RWPE2 (cell line): Measurements from ENCODE around the gene FAM9C.

ENCODE experiments used
- ATAC-seq: fragments of 200-7000 bp; cut with Tn5 transposase; 3 replicates; pipeline ENCODE4 v1.9.1; 2021; ENCODE audit warnings: low read depth
- DNase-seq: peaks from one replicate; pipeline ENCODE4 v3.0.0-alpha.2; 2020; ENCODE audit warnings: low spot score
- H3K27ac ChIP-seq: fragments of 450-650 bp; 2 replicates; pipeline ENCODE4 v1.5.1; 2017; ENCODE audit warnings: mild to moderate bottlenecking; ENCODE audit not compliant: poor library complexity, severe bottlenecking
- H3K27me3 ChIP-seq: fragments of 250-450 bp; sonication (Bioruptor Pico); 2 replicates; pipeline ENCODE4 v1.5.1; 2021; ENCODE audit warnings: mild to moderate bottlenecking, moderate library complexity; ENCODE audit not compliant: insufficient read depth, poor library complexity, severe bottlenecking
- H3K36me3 ChIP-seq: fragments of 250-450 bp; sonication (Bioruptor Pico); 2 replicates; pipeline ENCODE4 v1.5.1; 2020; ENCODE audit warnings: low read depth, mild to moderate bottlenecking, moderate library complexity
- H3K4me1 ChIP-seq: fragments of 250-450 bp; sonication (Bioruptor Pico); 2 replicates; pipeline ENCODE4 v1.5.1; 2021; ENCODE audit warnings: mild to moderate bottlenecking, moderate library complexity; ENCODE audit not compliant: insufficient read depth, poor library complexity, severe bottlenecking
- H3K4me3 ChIP-seq: fragments of 250-450 bp; sonication (Bioruptor Pico); 2 replicates; pipeline ENCODE4 v1.5.1; 2021; ENCODE audit warnings: mild to moderate bottlenecking, moderate library complexity; ENCODE audit not compliant: severe bottlenecking
- H3K9me3 ChIP-seq: fragments of 250-450 bp; sonication (Bioruptor Pico); 2 replicates; pipeline ENCODE4 v1.5.1; 2021; ENCODE audit warnings: mild to moderate bottlenecking, moderate library complexity; ENCODE audit not compliant: severe bottlenecking
- TF ChIP-seq, protein P1 (sequence below): fragments of 450-650 bp; IDR thresholded peaks from one replicate; pipeline ENCODE4 v1.5.1; 2017; ENCODE audit warnings: mild to moderate bottlenecking, moderate library complexity; ENCODE audit not compliant: poor library complexity, severe bottlenecking

The FAM9C gene

DNA sequence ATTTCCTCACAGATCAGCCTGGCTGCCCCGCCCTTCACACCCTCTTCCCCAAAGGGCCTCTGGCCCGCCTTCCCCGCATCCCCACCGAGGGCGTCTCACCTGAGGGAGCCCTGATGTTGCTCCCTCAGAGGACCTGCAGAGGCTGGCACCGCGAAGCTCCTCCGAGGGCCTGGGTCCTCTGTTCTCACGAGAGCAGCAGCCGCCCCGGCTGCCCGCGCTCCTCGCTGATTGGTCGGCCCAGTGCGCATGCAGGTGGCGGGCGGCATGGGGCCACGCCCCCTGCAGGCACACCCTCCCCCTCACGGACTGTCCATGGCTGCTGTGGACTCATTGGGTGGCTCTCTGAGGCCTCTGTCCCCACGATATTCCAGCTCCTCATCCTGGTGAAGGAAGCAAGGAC lies at the start of gene FAM9C:
FAM9C (minus strand) TSS at position 180 of the 400 bp plus-strand sequence. CDS start 831 bp downstream, outside the sequence.
- DNase-seq = no peak
- no peak for ATAC-seq
- H3K27ac ChIP-seq = no peak within 1 kb of the TSS
- no peaks in the 10 kb centered on the region for H3K4me1 ChIP-seq
- TF ChIP-seq, protein P1, sequence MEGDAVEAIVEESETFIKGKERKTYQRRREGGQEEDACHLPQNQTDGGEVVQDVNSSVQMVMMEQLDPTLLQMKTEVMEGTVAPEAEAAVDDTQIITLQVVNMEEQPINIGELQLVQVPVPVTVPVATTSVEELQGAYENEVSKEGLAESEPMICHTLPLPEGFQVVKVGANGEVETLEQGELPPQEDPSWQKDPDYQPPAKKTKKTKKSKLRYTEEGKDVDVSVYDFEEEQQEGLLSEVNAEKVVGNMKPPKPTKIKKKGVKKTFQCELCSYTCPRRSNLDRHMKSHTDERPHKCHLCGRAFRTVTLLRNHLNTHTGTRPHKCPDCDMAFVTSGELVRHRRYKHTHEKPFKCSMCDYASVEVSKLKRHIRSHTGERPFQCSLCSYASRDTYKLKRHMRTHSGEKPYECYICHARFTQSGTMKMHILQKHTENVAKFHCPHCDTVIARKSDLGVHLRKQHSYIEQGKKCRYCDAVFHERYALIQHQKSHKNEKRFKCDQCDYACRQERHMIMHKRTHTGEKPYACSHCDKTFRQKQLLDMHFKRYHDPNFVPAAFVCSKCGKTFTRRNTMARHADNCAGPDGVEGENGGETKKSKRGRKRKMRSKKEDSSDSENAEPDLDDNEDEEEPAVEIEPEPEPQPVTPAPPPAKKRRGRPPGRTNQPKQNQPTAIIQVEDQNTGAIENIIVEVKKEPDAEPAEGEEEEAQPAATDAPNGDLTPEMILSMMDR = no peak
- H3K27me3 ChIP-seq = no peaks in the 10 kb centered on the region
- H3K36me3 ChIP-seq = no peaks in the 10 kb centered on the region
- no peaks in the 10 kb centered on the region for H3K9me3 ChIP-seq
- H3K4me3 ChIP-seq = no peak within 1 kb of the TSS

- Histone ChIP-seq H3K36me3 (no peaks in the 10 kb centered on the region), H3K9me3 (no peaks in the 10 kb centered on the region), H3K27me3 (no peaks in the 10 kb centered on the region), H3K27ac (no peak overlapping the region), H3K4me1 (no peaks in the 10 kb centered on the region), H3K4me3 (no peak overlapping the region)
- TF ChIP-seq, protein P1 = no peak
- DNase-seq = no peak
- ATAC-seq = no peak
Measured at GRCh38 chrX:13093529-13094140, 49.2 kb upstream of the FAM9C start.

GRCh38 chrX:13092455-13092941 lies 48.1 kb upstream of the FAM9C start:
- DNase-seq (no peak), ATAC-seq (no peak)
- H3K27me3 ChIP-seq = no peaks in the 10 kb centered on the region
- no peak overlapping the region for H3K4me3 ChIP-seq
- TF ChIP-seq, protein P1 = no peak
- H3K36me3 ChIP-seq = no peaks in the 10 kb centered on the region
- H3K9me3 ChIP-seq = no peaks in the 10 kb centered on the region
- no peak overlapping the region for H3K27ac ChIP-seq
- no peaks in the 10 kb centered on the region for H3K4me1 ChIP-seq

- DNase-seq (no peak), ATAC-seq (no peak)
- H3K4me3 ChIP-seq = no peak overlapping the region
- peaks cover 6% of the 10 kb centered on the region for H3K4me1 ChIP-seq
- TF ChIP-seq, protein P1 = no peak
- H3K27me3 ChIP-seq = no peaks in the 10 kb centered on the region
- H3K36me3 ChIP-seq = no peaks in the 10 kb centered on the region
- H3K27ac ChIP-seq = no peak overlapping the region
- no peaks in the 10 kb centered on the region for H3K9me3 ChIP-seq
Measured at GRCh38 chrX:13091111-13091765, 46.8 kb upstream of the FAM9C start.
